Esophagus squamous epithelium (tissue), 4 donors: Measurements from ENCODE around the gene SSC4D.

ENCODE experiments used
- POLR2A ChIP-seq, 4 donors: fragments of 450-650 bp; IDR thresholded peaks; one replicate each; pipeline ENCODE4 v1.6.1; 2017; ENCODE audit warnings: antibody characterized with exemption in 4 of 4, mild to moderate bottlenecking in 4 of 4, moderate library complexity in 3 of 4
- TF ChIP-seq, protein P1 (sequence below), 6 experiments: fragments of 450-650 bp in 4 of 6; fragments of 200-600 bp in 2 of 6; sonication (generic) in 2 of 6; IDR thresholded peaks; one replicate each; pipeline ENCODE4 v1.5.1; 2016 to 2019; ENCODE audit warnings: antibody characterized with exemption in 6 of 6, mild to moderate bottlenecking in 4 of 6, moderate library complexity in 4 of 6

DNA sequence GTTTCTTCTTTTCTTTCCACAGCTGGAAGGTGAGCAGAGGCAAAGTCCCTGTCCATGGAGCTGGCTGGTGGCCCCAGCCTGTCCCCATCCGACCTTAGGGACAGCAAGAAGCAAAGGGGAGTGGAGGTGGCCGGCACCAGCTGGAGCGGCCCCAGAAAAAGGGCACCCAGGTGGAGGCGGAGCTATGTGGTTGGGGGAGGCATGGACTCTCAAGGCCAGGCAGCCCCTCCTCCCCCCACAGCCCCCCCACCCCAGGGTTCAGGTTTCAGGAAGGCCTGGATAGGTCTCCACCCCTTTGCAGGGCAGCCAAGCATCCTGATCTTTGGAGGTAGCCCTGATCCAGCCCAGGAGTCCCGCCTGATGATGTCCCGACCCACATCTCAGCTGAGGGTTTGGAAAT, at the start of gene SSC4D:
- TF ChIP-seq, protein P1, sequence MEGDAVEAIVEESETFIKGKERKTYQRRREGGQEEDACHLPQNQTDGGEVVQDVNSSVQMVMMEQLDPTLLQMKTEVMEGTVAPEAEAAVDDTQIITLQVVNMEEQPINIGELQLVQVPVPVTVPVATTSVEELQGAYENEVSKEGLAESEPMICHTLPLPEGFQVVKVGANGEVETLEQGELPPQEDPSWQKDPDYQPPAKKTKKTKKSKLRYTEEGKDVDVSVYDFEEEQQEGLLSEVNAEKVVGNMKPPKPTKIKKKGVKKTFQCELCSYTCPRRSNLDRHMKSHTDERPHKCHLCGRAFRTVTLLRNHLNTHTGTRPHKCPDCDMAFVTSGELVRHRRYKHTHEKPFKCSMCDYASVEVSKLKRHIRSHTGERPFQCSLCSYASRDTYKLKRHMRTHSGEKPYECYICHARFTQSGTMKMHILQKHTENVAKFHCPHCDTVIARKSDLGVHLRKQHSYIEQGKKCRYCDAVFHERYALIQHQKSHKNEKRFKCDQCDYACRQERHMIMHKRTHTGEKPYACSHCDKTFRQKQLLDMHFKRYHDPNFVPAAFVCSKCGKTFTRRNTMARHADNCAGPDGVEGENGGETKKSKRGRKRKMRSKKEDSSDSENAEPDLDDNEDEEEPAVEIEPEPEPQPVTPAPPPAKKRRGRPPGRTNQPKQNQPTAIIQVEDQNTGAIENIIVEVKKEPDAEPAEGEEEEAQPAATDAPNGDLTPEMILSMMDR (IDR thresholded peaks at IDR 0.05) = no peak
- no peak for TF ChIP-seq POLR2A (IDR thresholded peaks at IDR 0.05)
